Cardiac muscle cell (in vitro differentiated cells and primary cell): ENCODE data around the gene EPHB6. TPM values are rescaled to one million over a fixed set of nuclear protein-coding genes. Genes with fewer than 3 reads are reported as not detected.

Experiments used
- DNase-seq, 2 donors: peaks; one replicate each; pipeline versions ENCODE4 v3.0.0 to v3.0.0-alpha.2; 2010 to 2017; ENCODE audit warnings: low read depth in 1 of 2, low spot score in 1 of 2
- H3K27ac ChIP-seq: fragments of 200-600 bp; sonication (generic); 2 replicates; pipeline ENCODE4 v1.5.1; 2016
- H3K27me3 ChIP-seq: fragments of 200-600 bp; sonication (generic); 2 replicates; pipeline ENCODE4 v1.6.0; 2016; ENCODE audit warnings: control low read depth
- H3K36me3 ChIP-seq: fragments of 200-600 bp; sonication (generic); 2 replicates; pipeline ENCODE4 v1.5.1; 2016; ENCODE audit warnings: control low read depth
- H3K4me1 ChIP-seq: fragments of 200-600 bp; sonication (generic); 2 replicates; pipeline ENCODE4 v1.8.1; 2017; ENCODE audit warnings: low read depth, mild to moderate bottlenecking, mixed run types
- H3K4me3 ChIP-seq: fragments of 200-600 bp; sonication (generic); 2 replicates; pipeline ENCODE4 v1.5.1; 2016; ENCODE audit warnings: mild to moderate bottlenecking
- H3K9me3 ChIP-seq: fragments of 200-600 bp; sonication (generic); 2 replicates; pipeline ENCODE4 v1.5.1; 2017; ENCODE audit warnings: low read depth, mild to moderate bottlenecking, control low read depth
- CTCF ChIP-seq: IDR thresholded peaks from 2 replicates; pipeline ENCODE4 v1.5.1; 2012; ENCODE audit warnings: low read depth, mild to moderate bottlenecking, low read length
- polyA plus RNA-seq: library from polyadenylated mRNA; unstranded; fragments of >200 nt; fragmentation: Nextera tagmentation; extraction: Ambion mirVana; gene quantifications from 2 replicates; pipeline ENCODE4 v1.2.1, GENCODE V29; 2016
- total RNA-seq: library from RNA; depleted of rRNA; stranded (reverse); fragments of >200 nt; gene quantifications from 2 replicates; pipeline ENCODE4 v1.2.3, GENCODE V29; 2016

The EPHB6 gene
- total and polyA plus RNA-seq, 2 experiments from 2014 or later: 15.7 to 27.7 TPM

DNA sequence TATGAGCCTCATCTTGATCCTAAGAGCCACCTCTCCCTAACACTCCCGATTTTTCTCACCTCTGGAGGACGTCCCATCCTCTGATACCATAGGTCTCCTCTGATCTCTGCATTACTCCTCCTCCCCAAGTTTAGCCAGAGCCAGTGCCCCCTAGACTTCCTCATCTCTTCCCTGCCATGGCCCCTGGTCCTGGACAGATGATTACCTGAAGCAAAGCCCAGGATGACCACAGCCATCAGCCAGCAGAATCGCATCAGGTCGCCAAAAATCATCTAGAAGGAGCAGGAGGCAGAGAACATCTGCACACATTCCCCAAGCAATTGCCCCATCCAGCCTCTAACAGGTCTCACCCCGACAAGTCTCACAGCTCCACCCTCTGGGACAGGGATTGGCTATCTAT lies 19.0 kb downstream of the EPHB6 start:
- Histone ChIP-seq H3K9me3 (no peaks in the 10 kb centered on the region), H3K36me3 (no peaks in the 10 kb centered on the region), H3K4me1 (no peaks in the 10 kb centered on the region), H3K27me3 (no peaks in the 10 kb centered on the region), H3K27ac (no peak overlapping the region), H3K4me3 (no peak overlapping the region)
- TF ChIP-seq CTCF: no peak
- no peak for DNase-seq

GRCh38 chr7:142874409-142874808 lies 19.5 kb downstream of the EPHB6 start:
- H3K4me1 ChIP-seq: no peaks in the 10 kb centered on the region
- DNase-seq: no peak
- no peaks in the 10 kb centered on the region for H3K9me3 ChIP-seq
- H3K27me3 ChIP-seq: no peaks in the 10 kb centered on the region
- H3K36me3 ChIP-seq: no peaks in the 10 kb centered on the region
- TF ChIP-seq CTCF: no peak
- H3K27ac ChIP-seq: no peak overlapping the region
- no peak overlapping the region for H3K4me3 ChIP-seq

DNA sequence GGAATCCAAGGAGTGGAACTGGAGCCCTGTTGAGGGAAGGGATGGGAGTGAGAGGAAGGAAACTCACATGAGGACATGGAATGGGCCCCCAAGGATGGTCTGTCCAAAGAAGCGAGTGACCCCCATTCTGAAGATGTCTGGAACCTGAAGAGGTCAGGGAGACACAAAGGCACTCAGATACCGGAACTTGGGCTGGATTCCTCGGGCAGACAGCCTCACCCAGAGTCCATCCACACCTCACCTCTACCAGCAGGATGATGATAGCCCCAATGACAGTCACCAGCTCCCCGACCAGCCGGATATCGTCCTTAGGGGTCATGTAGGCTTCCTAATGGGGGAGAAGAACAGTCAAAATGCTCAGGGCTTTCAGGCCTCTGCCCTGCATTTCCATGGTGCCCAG lies 20.0 kb downstream of the EPHB6 start:
- no peaks in the 10 kb centered on the region for H3K36me3 ChIP-seq
- H3K27ac ChIP-seq: no peak overlapping the region

DNA sequence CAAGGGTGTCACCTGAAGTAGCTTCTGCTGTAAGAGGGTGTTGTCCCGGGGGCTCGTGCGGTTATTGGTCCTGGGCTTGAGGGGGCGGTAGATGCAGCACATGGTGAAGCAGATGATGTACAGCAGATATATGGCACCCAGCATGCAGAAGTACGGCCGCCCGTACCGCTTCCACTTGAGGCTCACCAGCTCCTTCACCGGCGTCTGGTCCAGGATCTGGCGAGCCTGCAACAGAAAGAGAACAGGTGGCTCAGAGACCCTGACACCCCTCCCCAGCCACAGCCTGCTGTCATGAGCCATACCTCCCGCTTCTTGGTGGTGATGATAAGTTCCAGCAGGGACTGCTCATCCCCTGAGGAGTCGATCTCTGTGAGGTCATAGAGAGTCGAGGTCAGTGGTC lies 20.6 kb downstream of the EPHB6 start:
- Histone ChIP-seq H3K36me3 (no peaks in the 10 kb centered on the region), H3K9me3 (no peaks in the 10 kb centered on the region), H3K27me3 (no peaks in the 10 kb centered on the region), H3K27ac (no peak overlapping the region), H3K4me1 (no peaks in the 10 kb centered on the region), H3K4me3 (no peak overlapping the region)
- no peak for DNase-seq
- no peak for TF ChIP-seq CTCF

More for the DNA sequence above, 20.0 kb downstream of the EPHB6 start:
- DNase-seq: no peak
- TF ChIP-seq CTCF: no peak
- H3K4me3 ChIP-seq: no peak overlapping the region
- no peaks in the 10 kb centered on the region for H3K4me1 ChIP-seq
- H3K27me3 ChIP-seq: no peaks in the 10 kb centered on the region
- no peaks in the 10 kb centered on the region for H3K9me3 ChIP-seq

DNA sequence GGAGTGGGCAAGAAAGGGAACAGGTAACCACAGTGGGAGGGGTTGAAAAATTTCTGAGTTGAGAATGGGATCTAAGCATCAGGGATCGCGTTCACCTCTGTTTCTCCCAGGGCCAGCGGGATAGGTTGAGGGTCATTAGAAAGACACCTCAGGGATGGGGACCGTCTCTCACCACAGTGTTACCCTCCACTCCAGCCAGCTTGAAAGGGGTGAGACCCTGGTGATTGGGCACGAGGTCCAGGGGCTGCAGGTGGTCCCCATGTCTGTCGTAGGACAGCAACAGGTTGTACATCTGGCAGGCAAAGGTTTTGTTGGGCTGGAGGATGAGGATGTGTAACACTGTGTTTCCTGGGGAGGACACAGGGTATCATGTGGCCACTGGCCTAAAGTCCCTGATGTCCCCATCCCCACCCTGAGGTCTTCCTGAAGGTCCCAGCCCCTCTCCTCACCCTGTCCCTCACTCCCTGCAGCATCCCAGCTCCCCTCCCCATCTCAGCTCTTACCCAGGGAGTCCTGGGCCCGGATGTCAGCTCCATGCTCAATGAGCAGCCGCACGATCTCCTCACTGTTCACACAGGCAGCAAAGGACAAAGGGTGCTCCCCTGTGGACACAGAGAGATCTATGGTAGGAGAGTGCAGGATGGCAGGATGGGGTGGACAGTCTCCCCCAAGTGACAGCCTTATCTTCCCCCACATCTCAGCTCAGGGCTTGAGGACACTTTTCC lies 21.5 kb downstream of the EPHB6 start:
- Histone ChIP-seq H3K9me3 (no peaks in the 10 kb centered on the region), H3K36me3 (no peaks in the 10 kb centered on the region), H3K4me3 (no peak overlapping the region), H3K4me1 (no peaks in the 10 kb centered on the region), H3K27ac (no peak overlapping the region), H3K27me3 (no peaks in the 10 kb centered on the region)
- DNase-seq: no peak
- no peak for TF ChIP-seq CTCF
